ENCODE data around the gene SLC25A15.

The SLC25A15 gene

DNA sequence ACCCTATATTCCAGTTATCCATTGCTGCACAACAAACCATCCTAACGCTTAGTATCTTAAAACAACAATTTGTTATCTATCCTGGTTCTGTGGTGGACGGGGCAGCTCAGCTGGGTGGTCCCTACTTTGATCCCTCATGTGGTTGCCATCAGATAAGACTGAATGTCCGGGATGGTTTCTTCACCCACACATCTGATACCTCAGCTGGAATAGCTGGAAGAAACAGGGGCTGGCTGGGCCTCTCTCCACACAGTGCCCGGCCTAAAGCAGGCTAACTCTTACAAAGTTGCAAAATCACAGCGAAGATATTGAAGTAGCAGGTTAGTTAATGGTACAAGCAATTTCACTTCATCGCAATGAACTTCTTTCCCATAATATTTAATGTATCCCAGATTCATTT, 14.7 kb upstream of the SLC25A15 start:
- DNase-seq (ENCODE audit: low read depth), result no peak
- no peak for TF ChIP-seq CTCF (conservative IDR thresholded peaks at IDR 0.05; ENCODE audit: low read length)
- no peak overlapping the region for H3K4me3 ChIP-seq (ENCODE audit: low read length)

- no peak overlapping the region for H3K4me3 ChIP-seq (ENCODE audit: low read length)
These were observed 13.2 kb upstream of the SLC25A15 start for GRCh38 chr13:40776232-40776631.

GRCh38 chr13:40776681-40777165, 12.7 kb upstream of the SLC25A15 start:
- peak; percentile 31 for DNase-seq (ENCODE audit: low read depth)
- TF ChIP-seq CTCF (conservative IDR thresholded peaks at IDR 0.05; ENCODE audit: low read length), result no peak
- no peak overlapping the region for H3K4me3 ChIP-seq (ENCODE audit: low read length)

More at GRCh38 chr13:40776232-40776631, 13.2 kb upstream of the SLC25A15 start:
- DNase-seq (ENCODE audit: low read depth), result no peak
- TF ChIP-seq CTCF (conservative IDR thresholded peaks at IDR 0.05; ENCODE audit: low read length), result no peak

- H3K4me3 ChIP-seq (ENCODE audit: low read length), result peak overlapping the region; percentile 17; the same call in 1 of the 2 replicates
- peak; percentile 57 for TF ChIP-seq CTCF (conservative IDR thresholded peaks at IDR 0.05; ENCODE audit: low read length)
- peak; percentile 46 for DNase-seq (ENCODE audit: low read depth)
These were observed 12.1 kb upstream of the SLC25A15 start for GRCh38 chr13:40777166-40777808.

DNA sequence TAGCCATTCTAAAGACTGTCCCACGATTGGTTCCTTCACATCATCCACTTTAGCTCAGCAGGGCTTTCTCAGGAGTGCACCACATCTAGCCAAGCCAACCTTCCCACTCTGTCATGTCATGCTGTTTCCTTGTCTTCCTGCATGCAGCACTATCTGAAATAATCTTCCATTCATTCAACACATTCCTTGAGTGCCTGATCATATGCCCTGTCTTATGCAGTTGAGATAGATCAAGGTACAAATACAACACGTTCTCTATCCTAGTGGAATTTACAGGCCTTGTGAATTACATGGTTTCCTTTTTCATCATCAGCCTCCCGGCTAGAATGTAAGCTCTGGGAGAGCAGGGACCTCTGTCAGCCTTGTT, 11.6 kb upstream of the SLC25A15 start:
- no peak for DNase-seq (ENCODE audit: low read depth)
- H3K4me3 ChIP-seq (ENCODE audit: low read length), result no peak overlapping the region
- no peak for TF ChIP-seq CTCF (conservative IDR thresholded peaks at IDR 0.05; ENCODE audit: low read length)

DNA sequence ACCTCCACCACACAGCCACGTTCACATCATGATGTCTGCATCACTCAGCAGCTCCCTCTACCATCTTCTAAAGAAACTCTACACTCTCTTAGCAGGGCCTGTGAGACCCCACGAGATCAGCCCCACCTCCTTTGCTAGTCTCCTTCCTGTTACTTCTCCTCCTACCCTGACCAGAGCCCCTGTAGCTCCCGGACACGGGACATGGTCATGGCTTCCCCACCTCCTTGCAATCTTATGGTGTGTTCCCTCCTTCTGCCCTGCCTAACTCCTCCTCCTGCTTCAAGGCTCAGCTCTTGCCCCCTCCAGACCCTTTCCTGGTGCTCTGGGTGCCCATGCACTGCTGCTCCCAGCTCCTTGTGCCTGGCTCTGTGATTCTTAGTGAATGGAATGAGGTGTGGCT, 10.4 kb upstream of the SLC25A15 start:
- H3K4me3 ChIP-seq (ENCODE audit: low read length), result no peak overlapping the region
- no peak for TF ChIP-seq CTCF (conservative IDR thresholded peaks at IDR 0.05; ENCODE audit: low read length)
- no peak for DNase-seq (ENCODE audit: low read depth)

DNA sequence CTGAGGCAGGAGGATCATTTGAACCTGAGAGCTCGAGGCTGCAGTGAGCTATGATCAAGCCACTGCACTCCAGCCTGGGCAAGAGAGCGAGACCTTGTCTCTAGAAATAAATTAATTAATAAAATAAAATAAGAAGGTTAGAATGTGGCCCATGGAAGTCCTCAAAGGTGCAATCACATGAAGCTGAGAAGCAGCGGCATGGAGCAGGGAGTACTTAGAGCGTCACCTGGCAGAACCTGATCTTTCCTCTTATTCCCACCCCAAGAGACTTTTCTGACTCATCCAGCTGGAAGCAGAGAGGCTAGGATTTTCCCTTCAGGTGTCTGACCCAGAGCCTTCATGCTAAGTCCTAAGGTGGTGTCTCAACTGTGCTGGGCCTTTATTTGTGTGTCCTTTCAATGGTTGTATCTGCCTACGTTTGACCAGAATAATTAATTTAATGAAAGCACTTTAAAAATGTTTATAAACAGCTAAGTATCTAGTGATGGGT, 9.6 kb upstream of the SLC25A15 start:
- H3K4me3 ChIP-seq (ENCODE audit: low read length), result no peak overlapping the region
- no peak for TF ChIP-seq CTCF (conservative IDR thresholded peaks at IDR 0.05; ENCODE audit: low read length)
- DNase-seq (ENCODE audit: low read depth), result no peak
